ENCODE data around the gene ATG5. TPM values are rescaled to one million over a fixed set of nuclear protein-coding genes. Genes with fewer than 3 reads are reported as not detected.

The ATG5 gene
- total and polyA plus RNA-seq, 2 experiments from 2014 or later: 31.6 to 48.2 TPM

GRCh38 chr6:106279179-106279578 lies 46.4 kb downstream of the ATG5 start:
- Histone ChIP-seq H3K79me2 (replicated peaks; ENCODE audit: insufficient read depth) (peaks cover 24% of the 10 kb centered on the region), H4K20me1 (replicated peaks; ENCODE audit: insufficient read depth) (no peaks in the 10 kb centered on the region), H3K4me3 (no peak overlapping the region), H3K4me2 (no peak overlapping the region), H3K36me3 (ENCODE audit: insufficient read depth) (no peaks in the 10 kb centered on the region), H3K9me2 (ENCODE audit: insufficient read depth) (no peaks in the 10 kb centered on the region), H3K4me1 (ENCODE audit: insufficient read depth) (no peaks in the 10 kb centered on the region), H3F3A (replicated peaks; ENCODE audit: low read depth) (no peaks in the 10 kb centered on the region), H3K27me3 (ENCODE audit: insufficient read depth) (no peaks in the 10 kb centered on the region), H2AFZ (no peak overlapping the region), H3K27ac (ENCODE audit: low read depth) (no peak overlapping the region)
- Mint-ChIP-seq H3K36me3 (ENCODE audit: low read depth) (peaks cover 9% of the 10 kb centered on the region; the same call in 2 of the 3 replicates), H3K27me3 (ENCODE audit: insufficient read depth, low read depth, poor library complexity) (no peaks in the 10 kb centered on the region), H3K4me3 (no peak overlapping the region), H3K4me1 (no peaks in the 10 kb centered on the region), H3K27ac (no peak overlapping the region), H3K9me3 (no peaks in the 10 kb centered on the region)
- TF ChIP-seq, protein P1, sequence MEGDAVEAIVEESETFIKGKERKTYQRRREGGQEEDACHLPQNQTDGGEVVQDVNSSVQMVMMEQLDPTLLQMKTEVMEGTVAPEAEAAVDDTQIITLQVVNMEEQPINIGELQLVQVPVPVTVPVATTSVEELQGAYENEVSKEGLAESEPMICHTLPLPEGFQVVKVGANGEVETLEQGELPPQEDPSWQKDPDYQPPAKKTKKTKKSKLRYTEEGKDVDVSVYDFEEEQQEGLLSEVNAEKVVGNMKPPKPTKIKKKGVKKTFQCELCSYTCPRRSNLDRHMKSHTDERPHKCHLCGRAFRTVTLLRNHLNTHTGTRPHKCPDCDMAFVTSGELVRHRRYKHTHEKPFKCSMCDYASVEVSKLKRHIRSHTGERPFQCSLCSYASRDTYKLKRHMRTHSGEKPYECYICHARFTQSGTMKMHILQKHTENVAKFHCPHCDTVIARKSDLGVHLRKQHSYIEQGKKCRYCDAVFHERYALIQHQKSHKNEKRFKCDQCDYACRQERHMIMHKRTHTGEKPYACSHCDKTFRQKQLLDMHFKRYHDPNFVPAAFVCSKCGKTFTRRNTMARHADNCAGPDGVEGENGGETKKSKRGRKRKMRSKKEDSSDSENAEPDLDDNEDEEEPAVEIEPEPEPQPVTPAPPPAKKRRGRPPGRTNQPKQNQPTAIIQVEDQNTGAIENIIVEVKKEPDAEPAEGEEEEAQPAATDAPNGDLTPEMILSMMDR (conservative IDR thresholded peaks at IDR 0.05; ENCODE audit: low read depth in 2 of 2): no peak
- TF ChIP-seq JUNB (IDR thresholded peaks at IDR 0.05; ENCODE audit: unreplicated experiment): no peak
- no peak for TF ChIP-seq STAT1 (IDR thresholded peaks at IDR 0.05; ENCODE audit: unreplicated experiment)
- TF ChIP-seq ZNF114 (CRISPR knock-in tag; IDR thresholded peaks at IDR 0.05): no peak
- no peak for TF ChIP-seq ZNF331 (CRISPR knock-in tag; IDR thresholded peaks at IDR 0.05; ENCODE audit: low read depth)
- no peak for TF ChIP-seq NANOG (IDR thresholded peaks at IDR 0.05; ENCODE audit: borderline replicate concordance)
- no peak for TF ChIP-seq EZH2phosphoT487 (IDR thresholded peaks at IDR 0.05; ENCODE audit: unreplicated experiment)
- TF ChIP-seq EZH2 (IDR thresholded peaks at IDR 0.05; ENCODE audit: low read depth, unreplicated experiment): no peak
- TF ChIP-seq, protein P2, sequence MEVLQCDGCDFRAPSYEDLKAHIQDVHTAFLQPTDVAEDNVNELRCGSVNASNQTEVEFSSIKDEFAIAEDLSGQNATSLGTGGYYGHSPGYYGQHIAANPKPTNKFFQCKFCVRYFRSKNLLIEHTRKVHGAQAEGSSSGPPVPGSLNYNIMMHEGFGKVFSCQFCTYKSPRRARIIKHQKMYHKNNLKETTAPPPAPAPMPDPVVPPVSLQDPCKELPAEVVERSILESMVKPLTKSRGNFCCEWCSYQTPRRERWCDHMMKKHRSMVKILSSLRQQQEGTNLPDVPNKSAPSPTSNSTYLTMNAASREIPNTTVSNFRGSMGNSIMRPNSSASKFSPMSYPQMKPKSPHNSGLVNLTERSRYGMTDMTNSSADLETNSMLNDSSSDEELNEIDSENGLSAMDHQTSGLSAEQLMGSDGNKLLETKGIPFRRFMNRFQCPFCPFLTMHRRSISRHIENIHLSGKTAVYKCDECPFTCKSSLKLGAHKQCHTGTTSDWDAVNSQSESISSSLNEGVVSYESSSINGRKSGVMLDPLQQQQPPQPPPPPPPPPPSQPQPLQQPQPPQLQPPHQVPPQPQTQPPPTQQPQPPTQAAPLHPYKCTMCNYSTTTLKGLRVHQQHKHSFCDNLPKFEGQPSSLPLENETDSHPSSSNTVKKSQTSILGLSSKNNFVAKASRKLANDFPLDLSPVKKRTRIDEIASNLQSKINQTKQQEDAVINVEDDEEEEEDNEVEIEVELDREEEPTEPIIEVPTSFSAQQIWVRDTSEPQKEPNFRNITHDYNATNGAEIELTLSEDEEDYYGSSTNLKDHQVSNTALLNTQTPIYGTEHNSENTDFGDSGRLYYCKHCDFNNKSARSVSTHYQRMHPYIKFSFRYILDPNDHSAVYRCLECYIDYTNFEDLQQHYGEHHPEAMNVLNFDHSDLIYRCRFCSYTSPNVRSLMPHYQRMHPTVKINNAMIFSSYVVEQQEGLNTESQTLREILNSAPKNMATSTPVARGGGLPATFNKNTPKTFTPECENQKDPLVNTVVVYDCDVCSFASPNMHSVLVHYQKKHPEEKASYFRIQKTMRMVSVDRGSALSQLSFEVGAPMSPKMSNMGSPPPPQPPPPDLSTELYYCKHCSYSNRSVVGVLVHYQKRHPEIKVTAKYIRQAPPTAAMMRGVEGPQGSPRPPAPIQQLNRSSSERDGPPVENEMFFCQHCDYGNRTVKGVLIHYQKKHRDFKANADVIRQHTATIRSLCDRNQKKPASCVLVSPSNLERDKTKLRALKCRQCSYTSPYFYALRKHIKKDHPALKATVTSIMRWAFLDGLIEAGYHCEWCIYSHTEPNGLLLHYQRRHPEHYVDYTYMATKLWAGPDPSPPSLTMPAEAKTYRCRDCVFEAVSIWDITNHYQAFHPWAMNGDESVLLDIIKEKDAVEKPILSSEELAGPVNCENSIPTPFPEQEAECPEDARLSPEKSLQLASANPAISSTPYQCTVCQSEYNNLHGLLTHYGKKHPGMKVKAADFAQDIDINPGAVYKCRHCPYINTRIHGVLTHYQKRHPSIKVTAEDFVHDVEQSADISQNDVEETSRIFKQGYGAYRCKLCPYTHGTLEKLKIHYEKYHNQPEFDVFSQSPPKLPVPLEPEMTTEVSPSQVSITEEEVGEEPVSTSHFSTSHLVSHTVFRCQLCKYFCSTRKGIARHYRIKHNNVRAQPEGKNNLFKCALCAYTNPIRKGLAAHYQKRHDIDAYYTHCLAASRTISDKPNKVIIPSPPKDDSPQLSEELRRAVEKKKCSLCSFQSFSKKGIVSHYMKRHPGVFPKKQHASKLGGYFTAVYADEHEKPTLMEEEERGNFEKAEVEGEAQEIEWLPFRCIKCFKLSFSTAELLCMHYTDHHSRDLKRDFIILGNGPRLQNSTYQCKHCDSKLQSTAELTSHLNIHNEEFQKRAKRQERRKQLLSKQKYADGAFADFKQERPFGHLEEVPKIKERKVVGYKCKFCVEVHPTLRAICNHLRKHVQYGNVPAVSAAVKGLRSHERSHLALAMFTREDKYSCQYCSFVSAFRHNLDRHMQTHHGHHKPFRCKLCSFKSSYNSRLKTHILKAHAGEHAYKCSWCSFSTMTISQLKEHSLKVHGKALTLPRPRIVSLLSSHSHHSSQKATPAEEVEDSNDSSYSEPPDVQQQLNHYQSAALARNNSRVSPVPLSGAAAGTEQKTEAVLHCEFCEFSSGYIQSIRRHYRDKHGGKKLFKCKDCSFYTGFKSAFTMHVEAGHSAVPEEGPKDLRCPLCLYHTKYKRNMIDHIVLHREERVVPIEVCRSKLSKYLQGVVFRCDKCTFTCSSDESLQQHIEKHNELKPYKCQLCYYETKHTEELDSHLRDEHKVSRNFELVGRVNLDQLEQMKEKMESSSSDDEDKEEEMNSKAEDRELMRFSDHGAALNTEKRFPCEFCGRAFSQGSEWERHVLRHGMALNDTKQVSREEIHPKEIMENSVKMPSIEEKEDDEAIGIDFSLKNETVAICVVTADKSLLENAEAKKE (CRISPR knock-in tag; IDR thresholded peaks at IDR 0.05): no peak
- no peak for TF ChIP-seq REST (IDR thresholded peaks at IDR 0.05; ENCODE audit: unreplicated experiment)
- no peak for DNase-seq (ENCODE audit: low spot score)
- ATAC-seq: no peak
